Natural killer cell (primary cell): Measurements from ENCODE around the gene USP24. TPM values are rescaled to one million over a fixed set of nuclear protein-coding genes. Genes with fewer than 3 reads are reported as not detected.

Experiments used
- ATAC-seq, 3 donors: fragments of 150-1000 bp in 2 of 3; fragments of 200-7000 bp in 1 of 3; cut with Tn5 transposase; 1 replicate in 1 of 3; 2 replicates in 2 of 3; pipeline ENCODE4 v1.10.0; 2021; ENCODE audit warnings: mild to moderate bottlenecking in 2 of 3, moderate library complexity in 2 of 3
- DNase-seq, 2 donors: peaks; one replicate each; pipeline versions ENCODE4 v3.0.0 to v3.0.0-alpha.2; 2013 to 2021; ENCODE audit warnings: mixed read lengths in 1 of 2
- H3K27ac ChIP-seq: one replicate; pipeline ENCODE4 v1.5.1; 2013; ENCODE audit warnings: mild to moderate bottlenecking, low read length
- H3K27me3 ChIP-seq: one replicate; pipeline ENCODE4 v1.6.1; 2013; ENCODE audit warnings: low read length; ENCODE audit not compliant: control insufficient read depth, insufficient read depth
- H3K36me3 ChIP-seq: one replicate; pipeline ENCODE4 v1.6.1; 2013; ENCODE audit warnings: low read length; ENCODE audit not compliant: control insufficient read depth, insufficient read depth
- H3K4me1 ChIP-seq: one replicate; pipeline ENCODE4 v1.6.1; 2013; ENCODE audit warnings: low read length; ENCODE audit not compliant: control insufficient read depth, insufficient read depth
- H3K4me3 ChIP-seq: one replicate; pipeline ENCODE4 v1.5.1; 2013; ENCODE audit warnings: low read length
- H3K9me3 ChIP-seq: one replicate; pipeline ENCODE4 v1.6.1; 2013; ENCODE audit warnings: low read length; ENCODE audit not compliant: control insufficient read depth, insufficient read depth
- H3K27ac Mint-ChIP-seq, 2 donors: one replicate each; pipeline ENCODE4 v1.8.0; 2022; ENCODE audit warnings: mild to moderate bottlenecking in 2 of 2, mixed read lengths in 2 of 2, moderate library complexity in 1 of 2
- H3K27me3 Mint-ChIP-seq, 2 donors: one replicate each; pipeline ENCODE4 v1.8.0; 2022; ENCODE audit warnings: low read depth in 2 of 2, mixed read lengths in 2 of 2
- H3K36me3 Mint-ChIP-seq: one replicate; pipeline ENCODE4 v1.8.0; 2022; ENCODE audit warnings: mixed read lengths
- H3K4me1 Mint-ChIP-seq, 2 donors: one replicate each; pipeline ENCODE4 v1.8.0; 2022; ENCODE audit warnings: mixed read lengths in 2 of 2
- H3K4me3 Mint-ChIP-seq: one replicate; pipeline ENCODE4 v1.8.0; 2022; ENCODE audit warnings: mild to moderate bottlenecking, moderate library complexity, mixed read lengths
- H3K9me3 Mint-ChIP-seq, 2 donors: one replicate each; pipeline ENCODE4 v1.8.0; 2022; ENCODE audit warnings: mixed read lengths in 2 of 2
- WGBS: methylation state at CpG from one replicate; pipeline ENCODE4 v1.1.7; 2013; ENCODE audit warnings: missing lambda C conversion rate; ENCODE audit not compliant: insufficient coverage; 5-methylcytosine and 5-hydroxymethylcytosine counted together
- intact Hi-C: fragments of 100-400 bp; cut with micrococcal nuclease; formaldehyde crosslinking; loops from one replicate; pipeline ENCODE4 v1.14.2; 2022
- total RNA-seq, 4 donors: library from RNA; stranded (reverse); fragments of 120-200 nt in 1 of 4; gene quantifications; one replicate each; pipeline versions ENCODE4 v1.2.3 to v1.2.4, GENCODE V29; 2013 to 2022
- TF ChIP-seq, protein P1 (sequence below): fragments of 200-600 bp; IDR thresholded peaks from one replicate; pipeline ENCODE4 v1.8.0; 2022; ENCODE audit warnings: antibody characterized with exemption

USP24 gene
- total RNA-seq, 3 donors from 2014 or later (not counting 1 experiment from before 2014, with no cell fraction given), result 155 TPM

DNA sequence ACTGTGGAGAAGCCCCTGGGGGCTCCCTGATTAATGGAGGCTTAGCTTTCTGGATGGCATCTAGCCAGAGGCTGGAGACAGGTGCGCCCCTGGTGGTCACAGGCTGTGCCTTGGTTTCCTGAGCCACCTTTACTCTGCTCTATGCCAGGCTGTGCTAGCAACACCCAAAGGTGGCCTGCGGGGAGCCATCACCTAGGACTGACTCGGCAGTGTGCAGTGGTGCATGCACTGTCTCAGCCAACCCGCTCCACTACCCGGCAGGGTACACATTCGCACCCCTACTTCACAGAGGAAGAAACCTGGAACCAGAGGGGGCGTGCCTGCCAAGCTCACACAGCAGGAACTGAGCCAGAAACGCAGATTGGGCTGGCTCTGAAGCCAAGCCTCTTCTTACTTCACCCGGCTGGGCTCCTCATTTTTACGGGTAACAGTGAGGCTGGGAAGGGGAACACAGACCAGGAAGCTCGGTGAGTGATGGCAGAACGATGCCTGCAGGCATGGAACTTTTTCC, 151.0 kb downstream of the USP24 start:
- Mint-ChIP-seq H3K27ac (no peak overlapping the region), H3K27me3 (no peaks in the 10 kb centered on the region), H3K36me3 (peaks cover 13% of the 10 kb centered on the region), H3K4me1 (peaks cover 11 to 18% of the 10 kb centered on the region in 2 donors), H3K9me3 (no peaks in the 10 kb centered on the region), H3K4me3 (no peak overlapping the region)
- Histone ChIP-seq H3K27me3 (no peaks in the 10 kb centered on the region), H3K9me3 (no peaks in the 10 kb centered on the region), H3K27ac (no peak overlapping the region), H3K4me3 (no peak overlapping the region), H3K36me3 (peaks cover 24% of the 10 kb centered on the region), H3K4me1 (no peaks in the 10 kb centered on the region)
- DNase-seq (peak in 1 of 2 donors; percentile 7), ATAC-seq (peak in 1 of 3 donors; percentile 18)
- TF ChIP-seq, protein P1, sequence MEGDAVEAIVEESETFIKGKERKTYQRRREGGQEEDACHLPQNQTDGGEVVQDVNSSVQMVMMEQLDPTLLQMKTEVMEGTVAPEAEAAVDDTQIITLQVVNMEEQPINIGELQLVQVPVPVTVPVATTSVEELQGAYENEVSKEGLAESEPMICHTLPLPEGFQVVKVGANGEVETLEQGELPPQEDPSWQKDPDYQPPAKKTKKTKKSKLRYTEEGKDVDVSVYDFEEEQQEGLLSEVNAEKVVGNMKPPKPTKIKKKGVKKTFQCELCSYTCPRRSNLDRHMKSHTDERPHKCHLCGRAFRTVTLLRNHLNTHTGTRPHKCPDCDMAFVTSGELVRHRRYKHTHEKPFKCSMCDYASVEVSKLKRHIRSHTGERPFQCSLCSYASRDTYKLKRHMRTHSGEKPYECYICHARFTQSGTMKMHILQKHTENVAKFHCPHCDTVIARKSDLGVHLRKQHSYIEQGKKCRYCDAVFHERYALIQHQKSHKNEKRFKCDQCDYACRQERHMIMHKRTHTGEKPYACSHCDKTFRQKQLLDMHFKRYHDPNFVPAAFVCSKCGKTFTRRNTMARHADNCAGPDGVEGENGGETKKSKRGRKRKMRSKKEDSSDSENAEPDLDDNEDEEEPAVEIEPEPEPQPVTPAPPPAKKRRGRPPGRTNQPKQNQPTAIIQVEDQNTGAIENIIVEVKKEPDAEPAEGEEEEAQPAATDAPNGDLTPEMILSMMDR, result no peak
- 74% methylated on average over 12 of the region's 12 CpGs for WGBS
- intact Hi-C loops, result no loop called here

DNA sequence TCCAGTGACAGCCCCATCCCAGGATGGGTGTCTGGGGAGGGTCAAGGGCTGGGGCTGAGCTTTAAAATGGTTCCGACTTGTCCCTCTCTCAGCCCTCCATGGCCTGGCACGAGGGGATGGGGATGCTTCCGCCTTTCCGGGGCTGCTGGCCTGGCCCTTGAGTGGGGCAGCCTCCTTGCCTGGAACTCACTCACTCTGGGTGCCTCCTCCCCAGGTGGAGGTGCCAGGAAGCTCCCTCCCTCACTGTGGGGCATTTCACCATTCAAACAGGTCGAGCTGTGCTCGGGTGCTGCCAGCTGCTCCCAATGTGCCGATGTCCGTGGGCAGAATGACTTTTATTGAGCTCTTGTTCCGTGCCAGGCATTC, 151.6 kb downstream of the USP24 start:
- ATAC-seq (no peak), DNase-seq (no peak)
- H3K27ac Mint-ChIP-seq, result no peak overlapping the region
- Histone ChIP-seq H3K4me3 (no peak overlapping the region), H3K36me3 (peaks cover 18% of the 10 kb centered on the region), H3K27me3 (no peaks in the 10 kb centered on the region), H3K27ac (no peak overlapping the region), H3K9me3 (no peaks in the 10 kb centered on the region), H3K4me1 (no peaks in the 10 kb centered on the region)
- H3K27me3 Mint-ChIP-seq, result no peaks in the 10 kb centered on the region
- no peak overlapping the region for H3K4me3 Mint-ChIP-seq
- peaks cover 11 to 18% of the 10 kb centered on the region in 2 donors for H3K4me1 Mint-ChIP-seq
- no peaks in the 10 kb centered on the region for H3K9me3 Mint-ChIP-seq
- TF ChIP-seq, protein P1, result no peak
- peaks cover 8% of the 10 kb centered on the region for H3K36me3 Mint-ChIP-seq
- intact Hi-C loops, result no loop called here
- 95% methylated on average over 9 of the region's 9 CpGs for WGBS

DNA sequence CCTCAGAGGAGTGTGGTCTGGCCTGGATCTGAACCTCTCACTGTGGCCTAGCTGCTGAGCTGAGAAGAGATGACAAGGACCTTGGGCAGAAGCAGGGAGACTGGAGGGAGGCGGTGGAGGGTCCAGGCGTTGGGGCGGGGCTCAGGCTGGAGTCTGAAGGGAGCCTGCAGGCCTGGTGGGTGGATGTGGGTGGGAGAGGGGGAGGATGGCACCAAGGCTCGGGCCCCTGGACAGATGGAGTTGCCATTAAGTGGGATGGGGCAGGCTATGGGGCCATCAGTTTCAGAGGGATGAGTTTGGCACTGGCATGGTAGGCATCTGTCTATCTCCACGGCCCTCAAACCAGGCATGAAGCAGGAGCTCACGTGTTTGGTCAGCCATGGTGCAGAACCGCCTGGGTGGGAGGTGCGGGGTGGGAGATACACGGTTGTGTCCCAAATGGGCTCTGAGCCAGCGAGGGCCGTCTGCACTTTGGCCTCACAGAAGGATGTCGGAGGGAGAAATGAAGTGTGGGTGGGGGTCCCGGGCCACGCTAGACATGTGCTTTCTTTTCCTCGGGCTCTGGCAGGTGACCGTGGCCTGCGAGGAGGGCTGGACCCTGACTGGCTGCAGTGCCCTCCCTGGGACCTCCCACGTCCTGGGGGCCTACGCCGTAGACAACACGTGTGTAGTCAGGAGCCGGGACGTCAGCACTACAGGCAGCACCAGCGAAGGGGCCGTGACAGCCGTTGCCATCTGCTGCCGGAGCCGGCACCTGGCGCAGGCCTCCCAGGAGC, 152.2 kb downstream of the USP24 start:
- 96% methylated on average over 29 of the region's 29 CpGs for whole genome bisulfite sequencing
- Mint-ChIP-seq H3K9me3 (no peaks in the 10 kb centered on the region), H3K4me3 (no peak overlapping the region), H3K4me1 (peaks cover 11 to 18% of the 10 kb centered on the region in 2 donors), H3K36me3 (peaks cover 7% of the 10 kb centered on the region), H3K27me3 (no peaks in the 10 kb centered on the region), H3K27ac (peak overlapping the region in 1 of 2 donors; percentile 54)
- Histone ChIP-seq H3K4me3 (no peak overlapping the region), H3K36me3 (peaks cover 17% of the 10 kb centered on the region), H3K9me3 (no peaks in the 10 kb centered on the region), H3K4me1 (no peaks in the 10 kb centered on the region), H3K27ac (no peak overlapping the region), H3K27me3 (no peaks in the 10 kb centered on the region)
- ATAC-seq (no peak), DNase-seq (no peak)
- TF ChIP-seq, protein P1, result no peak
- intact Hi-C loops, result no loop called here
